OCI-LY1 (cell line): ENCODE results near the gene NEDD4L.

Experiments
- EZH2 ChIP-seq: fragments of 200-600 bp; sonication (generic), shearing (Covaris generic); IDR thresholded peaks from 2 replicates; pipeline ENCODE4 v1.8.0; 2017; ENCODE audit warnings: borderline replicate concordance, mixed run types, mild to moderate bottlenecking, antibody characterized with exemption, low read length, moderate library complexity, mixed read lengths
- TF ChIP-seq, protein P1 (sequence below): fragments of 200-600 bp; sonication (generic), shearing (Covaris generic); IDR thresholded peaks from 2 replicates; pipeline ENCODE4 v1.5.1; 2017; ENCODE audit warnings: mild to moderate bottlenecking, antibody characterized with exemption, low read length, moderate library complexity, mixed read lengths

DNA sequence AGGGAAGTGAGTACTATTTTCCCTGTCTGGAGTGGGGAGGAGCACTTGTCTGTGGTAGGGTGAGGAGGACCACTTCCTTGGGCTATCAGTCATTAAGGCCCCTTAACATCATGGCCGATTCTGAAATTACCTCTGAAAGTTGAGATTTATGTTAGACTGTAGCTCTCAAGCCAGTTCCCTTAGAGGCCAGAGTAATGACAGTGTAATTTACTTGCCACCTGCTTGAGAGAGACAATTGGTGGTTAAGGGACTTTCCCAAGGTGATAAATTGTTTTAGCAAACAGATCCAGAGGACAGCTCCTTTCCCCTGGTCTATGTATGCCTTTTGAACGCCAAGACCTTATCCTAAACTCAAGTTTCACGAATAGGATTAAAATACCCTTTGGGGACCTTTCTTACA is 56.1 kb downstream of the NEDD4L start:
- TF ChIP-seq, protein P1, sequence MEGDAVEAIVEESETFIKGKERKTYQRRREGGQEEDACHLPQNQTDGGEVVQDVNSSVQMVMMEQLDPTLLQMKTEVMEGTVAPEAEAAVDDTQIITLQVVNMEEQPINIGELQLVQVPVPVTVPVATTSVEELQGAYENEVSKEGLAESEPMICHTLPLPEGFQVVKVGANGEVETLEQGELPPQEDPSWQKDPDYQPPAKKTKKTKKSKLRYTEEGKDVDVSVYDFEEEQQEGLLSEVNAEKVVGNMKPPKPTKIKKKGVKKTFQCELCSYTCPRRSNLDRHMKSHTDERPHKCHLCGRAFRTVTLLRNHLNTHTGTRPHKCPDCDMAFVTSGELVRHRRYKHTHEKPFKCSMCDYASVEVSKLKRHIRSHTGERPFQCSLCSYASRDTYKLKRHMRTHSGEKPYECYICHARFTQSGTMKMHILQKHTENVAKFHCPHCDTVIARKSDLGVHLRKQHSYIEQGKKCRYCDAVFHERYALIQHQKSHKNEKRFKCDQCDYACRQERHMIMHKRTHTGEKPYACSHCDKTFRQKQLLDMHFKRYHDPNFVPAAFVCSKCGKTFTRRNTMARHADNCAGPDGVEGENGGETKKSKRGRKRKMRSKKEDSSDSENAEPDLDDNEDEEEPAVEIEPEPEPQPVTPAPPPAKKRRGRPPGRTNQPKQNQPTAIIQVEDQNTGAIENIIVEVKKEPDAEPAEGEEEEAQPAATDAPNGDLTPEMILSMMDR = no peak
- no peak for TF ChIP-seq EZH2
